ENCODE measurements around the gene PDSS2. TPM values are rescaled to one million over a fixed set of nuclear protein-coding genes. Genes with fewer than 3 reads are reported as not detected.
A peak's percentile ranks its signal among the peaks of the same experiment; 100 is the strongest.

The PDSS2 gene
- total RNA-seq, 1 donor from 2014 or later: 18.7 TPM

DNA sequence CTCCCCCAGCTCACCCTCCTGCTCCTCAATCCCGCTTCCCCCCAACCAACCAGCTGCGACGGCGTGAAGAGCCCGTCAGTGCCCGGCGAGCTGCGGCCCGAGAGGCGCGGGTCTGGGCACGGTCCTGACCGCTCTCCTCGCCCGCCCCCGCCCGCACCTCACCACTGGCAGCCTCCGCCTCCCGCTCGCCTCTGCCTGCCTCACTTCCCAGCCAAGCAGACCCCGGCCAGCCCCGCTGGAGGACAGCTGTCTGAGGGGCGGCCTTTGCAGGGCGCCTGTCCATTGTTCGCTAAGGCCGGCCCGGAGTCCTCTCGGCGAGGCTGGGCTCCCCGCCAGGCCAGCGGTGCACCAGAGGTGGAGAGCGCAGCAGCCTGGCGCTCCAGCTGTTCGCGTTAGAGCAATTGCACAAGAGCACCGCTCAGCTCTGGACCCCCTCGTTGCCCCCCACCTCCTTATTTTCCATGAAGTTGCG is 31.8 kb upstream of the PDSS2 start:
- no peaks in the 10 kb centered on the region for H3K36me3 ChIP-seq
- intact Hi-C loops (cut with DNase I): loop anchor here (10.0 kb wide), 1 partner anchor 174 kb away; no protein-coding TSS in a partner anchor
- H3K4me3 ChIP-seq: peak overlapping the region; percentile 72
- peak overlapping the region; percentile 88 for H3K27ac ChIP-seq
- peak in 1 of 2 donors; percentile 84 for DNase-seq (ENCODE audit: extremely low spot score in 2 of 2)
- TF ChIP-seq POLR2A (IDR thresholded peaks at IDR 0.05): no peak
- TF ChIP-seq POLR2AphosphoS5 (IDR thresholded peaks at IDR 0.05; ENCODE audit: insufficient read depth in 1 of 2, low read depth in 1 of 2): peak in 1 of 2 donors; percentile 52
- TF ChIP-seq, protein P1, sequence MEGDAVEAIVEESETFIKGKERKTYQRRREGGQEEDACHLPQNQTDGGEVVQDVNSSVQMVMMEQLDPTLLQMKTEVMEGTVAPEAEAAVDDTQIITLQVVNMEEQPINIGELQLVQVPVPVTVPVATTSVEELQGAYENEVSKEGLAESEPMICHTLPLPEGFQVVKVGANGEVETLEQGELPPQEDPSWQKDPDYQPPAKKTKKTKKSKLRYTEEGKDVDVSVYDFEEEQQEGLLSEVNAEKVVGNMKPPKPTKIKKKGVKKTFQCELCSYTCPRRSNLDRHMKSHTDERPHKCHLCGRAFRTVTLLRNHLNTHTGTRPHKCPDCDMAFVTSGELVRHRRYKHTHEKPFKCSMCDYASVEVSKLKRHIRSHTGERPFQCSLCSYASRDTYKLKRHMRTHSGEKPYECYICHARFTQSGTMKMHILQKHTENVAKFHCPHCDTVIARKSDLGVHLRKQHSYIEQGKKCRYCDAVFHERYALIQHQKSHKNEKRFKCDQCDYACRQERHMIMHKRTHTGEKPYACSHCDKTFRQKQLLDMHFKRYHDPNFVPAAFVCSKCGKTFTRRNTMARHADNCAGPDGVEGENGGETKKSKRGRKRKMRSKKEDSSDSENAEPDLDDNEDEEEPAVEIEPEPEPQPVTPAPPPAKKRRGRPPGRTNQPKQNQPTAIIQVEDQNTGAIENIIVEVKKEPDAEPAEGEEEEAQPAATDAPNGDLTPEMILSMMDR (IDR thresholded peaks at IDR 0.05): no peak
- H3K4me1 ChIP-seq: peaks cover 40% of the 10 kb centered on the region
- no peaks in the 10 kb centered on the region for H3K27me3 ChIP-seq
- H3K9me3 ChIP-seq: no peaks in the 10 kb centered on the region

DNA sequence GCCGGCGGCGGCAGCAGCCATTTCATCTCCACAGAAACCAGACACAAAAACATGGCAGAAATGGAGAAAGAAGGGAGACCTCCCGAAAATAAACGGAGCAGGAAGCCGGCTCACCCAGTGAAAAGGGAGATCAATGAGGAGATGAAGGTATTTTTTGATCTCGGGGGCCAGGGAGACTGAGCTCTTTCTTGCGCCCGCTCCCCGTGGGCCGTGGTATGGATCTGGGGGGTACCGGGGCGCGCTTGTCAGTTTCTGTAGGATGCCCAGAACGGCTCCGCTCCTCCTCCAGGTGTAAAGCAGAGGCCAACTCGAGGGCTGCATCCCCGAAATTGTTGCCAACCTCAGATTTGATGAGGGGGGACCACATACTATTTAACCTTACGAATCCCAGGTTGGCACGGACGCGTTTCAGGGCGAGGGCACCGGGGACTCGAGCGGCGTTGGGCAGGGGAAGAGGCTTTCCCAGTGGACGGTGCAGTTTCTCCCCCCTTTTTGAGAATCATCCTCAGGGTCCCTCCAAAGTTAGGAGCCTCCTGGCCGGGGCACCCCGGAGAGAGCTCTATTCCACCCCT is 31.3 kb upstream of the PDSS2 start:
- intact Hi-C loops (cut with DNase I): loop anchor here (10.0 kb wide), 1 partner anchor 174 kb away; no protein-coding TSS in a partner anchor
- H3K27me3 ChIP-seq: no peaks in the 10 kb centered on the region
- TF ChIP-seq POLR2A (IDR thresholded peaks at IDR 0.05): no peak
- no peak for TF ChIP-seq POLR2AphosphoS5 (IDR thresholded peaks at IDR 0.05; ENCODE audit: insufficient read depth in 1 of 2, low read depth in 1 of 2)
- TF ChIP-seq, protein P1 (IDR thresholded peaks at IDR 0.05): no peak

DNA sequence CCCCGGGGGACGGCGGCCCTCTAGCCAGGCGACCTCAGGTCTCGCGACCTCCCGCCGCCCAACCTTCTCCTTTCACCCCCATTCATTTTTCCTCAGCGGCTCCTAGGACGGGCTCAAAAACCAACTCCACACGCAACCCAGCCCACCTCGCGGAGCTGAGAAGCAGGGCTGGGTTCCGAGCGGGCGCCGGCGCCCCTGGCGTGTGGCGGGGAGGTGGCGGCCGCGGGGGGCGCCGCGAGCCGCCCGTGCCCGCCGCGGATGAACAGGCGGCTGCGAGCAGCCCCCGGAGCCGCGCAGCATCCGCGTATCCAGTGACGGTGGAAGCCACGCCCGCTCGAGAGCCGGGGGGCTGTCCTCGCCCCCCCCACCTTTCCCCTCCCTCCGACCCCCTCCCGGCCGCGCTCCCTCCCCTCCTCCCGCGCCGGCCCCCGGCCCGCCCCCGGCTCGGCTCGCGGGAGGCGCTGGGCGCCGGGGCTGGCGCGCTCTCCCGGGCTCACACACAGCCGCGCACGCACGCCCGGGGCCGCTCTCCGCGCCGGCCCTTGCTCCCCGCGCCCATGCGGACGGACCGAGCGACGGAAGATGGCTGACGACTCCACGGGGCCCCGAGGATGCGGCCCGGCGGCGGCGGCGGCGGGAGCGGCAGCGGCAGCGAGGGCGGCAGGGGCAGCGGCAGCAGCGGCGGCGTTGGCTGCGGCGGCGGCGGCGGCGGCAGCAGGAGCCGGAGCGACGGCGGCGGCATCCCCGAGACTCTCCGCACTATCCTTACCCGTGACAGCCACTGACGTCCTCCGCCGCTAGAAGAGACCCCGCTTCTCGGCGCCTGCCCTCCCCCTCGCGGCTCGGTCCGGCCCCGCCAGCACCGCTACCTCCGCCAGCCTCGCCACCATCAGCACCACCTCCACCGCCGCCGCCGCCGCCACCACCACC is 30.5 kb upstream of the PDSS2 start, which contains the start of gene SOBP:
TSS of gene SOBP (plus strand) at position 482 of the 930 bp plus-strand sequence. CDS start 500 bp downstream, outside the sequence.
- Histone ChIP-seq H3K27me3 (no peaks in the 10 kb centered on the region), H3K36me3 (no peaks in the 10 kb centered on the region), H3K4me1 (peaks cover 31% of the 10 kb centered on the region), H3K27ac (peak within 1 kb of the TSS; percentile 88), H3K9me3 (no peaks in the 10 kb centered on the region), H3K4me3 (peak within 1 kb of the TSS; percentile 72)
- TF ChIP-seq POLR2AphosphoS5 (IDR thresholded peaks at IDR 0.05; ENCODE audit: insufficient read depth in 1 of 2, low read depth in 1 of 2): no peak
- TF ChIP-seq, protein P1 (IDR thresholded peaks at IDR 0.05): no peak
- TF ChIP-seq POLR2A (IDR thresholded peaks at IDR 0.05): peak in 1 of 2 donors; percentile 51
- DNase-seq (ENCODE audit: extremely low spot score in 2 of 2): no peak
- intact Hi-C loops (cut with DNase I): loop anchor here (10.0 kb wide), 1 partner anchor 175 kb away; no protein-coding TSS in a partner anchor

More for the DNA sequence above, 31.3 kb upstream of the PDSS2 start:
- Histone ChIP-seq H3K4me1 (peaks cover 35% of the 10 kb centered on the region), H3K27ac (peak overlapping the region; percentile 88), H3K4me3 (peak overlapping the region; percentile 72), H3K9me3 (no peaks in the 10 kb centered on the region), H3K36me3 (no peaks in the 10 kb centered on the region)
- DNase-seq (ENCODE audit: extremely low spot score in 2 of 2): no peak

DNA sequence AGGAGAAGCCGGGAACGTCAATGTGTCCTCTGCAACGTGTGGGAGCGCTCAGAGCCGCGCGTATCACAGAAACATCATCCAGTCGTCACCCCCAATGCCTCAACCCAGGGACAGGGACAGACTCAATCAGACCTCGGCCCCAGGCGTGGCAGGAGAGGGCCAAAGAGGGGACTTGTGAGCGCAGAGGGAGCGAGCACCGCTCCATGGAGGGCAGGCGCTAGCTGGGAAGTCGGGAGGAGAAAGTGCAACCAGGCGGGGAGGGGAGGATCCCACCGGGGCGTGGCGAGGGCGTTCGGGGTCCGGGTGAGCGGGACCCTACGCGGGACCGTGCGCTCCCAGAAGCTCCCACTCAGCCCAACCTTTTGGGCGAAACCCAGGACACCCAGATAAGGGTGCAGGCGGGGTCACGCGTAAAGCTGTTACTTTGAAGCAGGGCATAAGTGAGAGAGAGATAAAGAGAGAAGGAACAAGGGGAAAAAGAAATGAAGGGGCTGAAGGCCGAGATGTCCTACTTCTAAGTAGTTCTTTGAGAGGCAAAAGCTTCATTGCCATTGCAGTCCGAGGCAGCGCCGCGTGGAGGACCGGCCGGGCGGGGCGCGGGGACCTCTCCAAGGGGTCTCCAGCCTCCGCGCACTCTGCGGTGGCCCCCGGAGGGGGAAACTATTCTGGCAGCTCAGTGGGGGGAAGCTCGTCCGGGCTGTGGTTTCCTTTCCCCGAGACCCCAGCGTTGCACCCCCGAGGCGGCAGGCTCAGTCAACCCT is 29.7 kb upstream of the PDSS2 start:
- Histone ChIP-seq H3K4me1 (peaks cover 26% of the 10 kb centered on the region), H3K27ac (peak overlapping the region; percentile 88), H3K27me3 (no peaks in the 10 kb centered on the region), H3K4me3 (peak overlapping the region; percentile 72), H3K36me3 (no peaks in the 10 kb centered on the region), H3K9me3 (no peaks in the 10 kb centered on the region)
- DNase-seq (ENCODE audit: extremely low spot score in 2 of 2): peak in 1 of 2 donors; percentile 89
- intact Hi-C loops (cut with DNase I): no loop called here
- peak in 1 of 2 donors; percentile 39 for TF ChIP-seq POLR2AphosphoS5 (IDR thresholded peaks at IDR 0.05; ENCODE audit: insufficient read depth in 1 of 2, low read depth in 1 of 2)
- TF ChIP-seq, protein P1 (IDR thresholded peaks at IDR 0.05): no peak
